NT2/D1 (cell line): ENCODE data around the gene KRTAP4-8.
"Not testable (repeated sequence)": the region's sequence is repeated elsewhere in the genome, so short reads cannot be mapped to it uniquely, and the experiment has no call there.

ENCODE experiments used
- DNase-seq: peaks from one replicate; pipeline ENCODE4 v3.0.0-alpha.2; 2011; ENCODE audit warnings: low read depth, low spot score
- H3K27me3 ChIP-seq: 2 replicates; pipeline ENCODE4 v1.6.0; 2011; ENCODE audit warnings: mild to moderate bottlenecking; ENCODE audit not compliant: insufficient read length, insufficient read depth
- H3K36me3 ChIP-seq: 2 replicates; pipeline ENCODE4 v1.6.1; 2011; ENCODE audit warnings: mild to moderate bottlenecking, low read length, mixed read lengths; ENCODE audit not compliant: insufficient read depth, insufficient read length
- H3K4me1 ChIP-seq: 2 replicates; pipeline ENCODE4 v1.5.1; 2011; ENCODE audit not compliant: insufficient read depth, insufficient read length
- H3K4me3 ChIP-seq: 2 replicates; pipeline ENCODE4 v1.5.1; 2011; ENCODE audit warnings: low read depth; ENCODE audit not compliant: insufficient read length
- H3K9ac ChIP-seq: 2 replicates; pipeline ENCODE4 v1.6.0; 2011; ENCODE audit warnings: low read depth; ENCODE audit not compliant: insufficient read length
- H3K9me3 ChIP-seq: 2 replicates; pipeline ENCODE4 v1.5.1; 2011; ENCODE audit warnings: mild to moderate bottlenecking, low read length; ENCODE audit not compliant: insufficient read depth
- SUZ12 ChIP-seq: IDR thresholded peaks from 2 replicates; pipeline ENCODE4 v1.6.1; 2011; ENCODE audit not compliant: insufficient read length, insufficient read depth; ENCODE audit errors: extremely low read depth
- YY1 ChIP-seq: IDR thresholded peaks from 2 replicates; pipeline ENCODE4 v1.6.1; 2011; ENCODE audit not compliant: insufficient read length, insufficient read depth
- ZNF274 ChIP-seq: IDR thresholded peaks from 2 replicates; pipeline ENCODE4 v1.6.1; 2011; ENCODE audit warnings: mild to moderate bottlenecking, low read depth, low read length

KRTAP4-8 gene

DNA sequence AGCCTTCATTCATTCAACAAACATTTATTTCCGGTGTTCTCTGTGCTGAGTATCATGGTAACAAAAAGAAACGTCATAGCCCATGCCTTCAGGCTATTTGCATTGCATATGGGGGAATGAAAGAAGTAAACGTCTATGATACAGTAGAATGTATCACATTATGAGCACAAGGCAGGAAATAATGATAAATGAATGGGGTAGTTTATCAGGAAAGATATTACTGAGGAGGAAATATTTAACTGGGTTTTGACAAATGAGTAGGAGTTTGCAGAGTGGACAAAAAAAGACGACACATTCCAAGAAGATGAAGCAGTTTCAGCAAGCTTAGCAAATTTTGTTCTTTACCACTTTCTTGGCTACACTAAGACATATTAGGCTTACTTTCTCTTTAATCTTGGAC is 15.3 kb downstream of the KRTAP4-8 start:
- Histone ChIP-seq H3K4me3 (no peak overlapping the region), H3K27me3 (no peaks in the 10 kb centered on the region), H3K36me3 (no peaks in the 10 kb centered on the region), H3K9ac (no peak overlapping the region), H3K9me3 (no peaks in the 10 kb centered on the region), H3K4me1 (no peaks in the 10 kb centered on the region)
- TF ChIP-seq YY1 (no peak), SUZ12 (no peak), ZNF274 (no peak)
- no peak for DNase-seq

- H3K36me3 ChIP-seq, result no peaks in the 10 kb centered on the region
- no peaks in the 10 kb centered on the region for H3K4me1 ChIP-seq
- TF ChIP-seq SUZ12 (no peak), ZNF274 (no peak), YY1 (no peak)
- no peak for DNase-seq
- H3K4me3 ChIP-seq, result no peak overlapping the region
- no peak overlapping the region for H3K9ac ChIP-seq
- H3K9me3 ChIP-seq, result no peaks in the 10 kb centered on the region
- H3K27me3 ChIP-seq, result no peaks in the 10 kb centered on the region
Observed at GRCh38 chr17:41076788-41077187, 21.2 kb downstream of the KRTAP4-8 start.

DNA sequence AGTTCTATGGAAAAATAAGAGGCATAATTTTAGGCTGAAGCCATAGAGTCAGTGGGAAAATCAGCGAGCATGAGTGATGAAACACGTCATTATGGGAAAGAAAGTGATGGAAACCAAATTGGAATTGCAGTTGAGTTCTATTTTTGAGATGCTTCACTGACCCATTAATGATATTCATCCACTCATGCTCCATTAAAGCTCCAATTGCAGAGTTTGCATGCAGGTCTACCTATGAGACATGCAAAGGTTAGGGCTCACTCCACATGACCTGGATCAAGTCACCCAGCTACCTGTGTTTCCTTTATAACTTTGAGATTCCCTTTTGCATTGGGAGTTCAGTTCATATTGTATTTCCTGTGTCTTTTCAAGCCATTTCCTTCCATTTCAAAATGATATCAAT is 24.3 kb downstream of the KRTAP4-8 start:
- H3K9ac ChIP-seq, result no peak overlapping the region
- no peak overlapping the region for H3K4me3 ChIP-seq
- no peaks in the 10 kb centered on the region for H3K4me1 ChIP-seq
- H3K36me3 ChIP-seq, result no peaks in the 10 kb centered on the region
- no peak for TF ChIP-seq ZNF274
- TF ChIP-seq SUZ12, result no peak
- no peak for TF ChIP-seq YY1
- H3K27me3 ChIP-seq, result no peaks in the 10 kb centered on the region
- no peak for DNase-seq
- H3K9me3 ChIP-seq, result no peaks in the 10 kb centered on the region

- TF ChIP-seq YY1, result no peak
- TF ChIP-seq ZNF274, result no peak
- TF ChIP-seq SUZ12, result no peak
- no peak for DNase-seq
- no peaks in the 10 kb centered on the region for H3K36me3 ChIP-seq
- no peaks in the 10 kb centered on the region for H3K4me1 ChIP-seq
- no peaks in the 10 kb centered on the region for H3K9me3 ChIP-seq
- H3K9ac ChIP-seq, result no peak overlapping the region
- no peaks in the 10 kb centered on the region for H3K27me3 ChIP-seq
- H3K4me3 ChIP-seq, result no peak overlapping the region
Observed at GRCh38 chr17:41071606-41072360, 26.2 kb downstream of the KRTAP4-8 start.

DNA sequence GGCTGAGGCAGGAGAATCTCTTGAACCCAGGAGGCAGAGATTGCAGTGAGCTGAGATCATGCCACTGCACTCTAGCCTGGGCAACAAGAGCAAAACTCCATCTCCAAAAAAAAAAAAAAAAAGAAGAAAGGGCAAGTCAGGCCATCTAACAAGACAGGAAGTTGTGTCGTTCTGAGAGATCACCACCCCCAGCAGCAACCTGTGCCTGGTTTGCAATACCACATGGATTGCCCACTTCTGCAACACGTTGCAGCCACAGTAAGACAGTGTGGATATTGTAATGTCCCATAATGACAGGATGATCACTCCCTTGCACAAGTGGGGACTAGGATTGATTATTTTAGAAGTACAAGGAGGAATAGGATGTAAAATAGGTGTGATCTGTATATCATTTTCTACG is 28.9 kb downstream of the KRTAP4-8 start:
- DNase-seq, result no peak
- Histone ChIP-seq H3K4me3 (no peak overlapping the region), H3K9me3 (no peaks in the 10 kb centered on the region), H3K9ac (no peak overlapping the region), H3K36me3 (no peaks in the 10 kb centered on the region), H3K4me1 (no peaks in the 10 kb centered on the region), H3K27me3 (no peaks in the 10 kb centered on the region)
- TF ChIP-seq ZNF274, result no peak
- TF ChIP-seq SUZ12, result no peak
- TF ChIP-seq YY1, result no peak

DNA sequence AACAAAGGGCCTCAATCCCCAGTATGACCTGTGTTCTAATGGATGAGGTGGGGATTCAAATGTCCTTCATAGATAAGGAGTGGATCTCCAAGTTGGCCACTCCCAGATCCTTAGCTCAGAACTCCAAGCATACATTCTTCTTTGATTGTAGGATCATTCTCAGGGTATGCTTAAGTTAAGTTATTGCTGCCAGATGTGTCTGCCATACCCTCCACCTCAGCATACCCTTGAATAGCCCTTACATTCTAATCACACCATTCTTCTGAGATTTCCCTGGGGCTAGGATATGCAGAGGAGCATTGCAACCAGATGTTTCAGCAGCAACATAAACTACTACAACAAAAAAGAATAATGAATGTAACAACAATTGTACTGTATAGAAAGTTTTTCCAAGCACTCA is 30.7 kb downstream of the KRTAP4-8 start:
- Histone ChIP-seq H3K4me3 (no peak overlapping the region), H3K4me1 (no peaks in the 10 kb centered on the region), H3K9ac (no peak overlapping the region), H3K9me3 (no peaks in the 10 kb centered on the region), H3K36me3 (no peaks in the 10 kb centered on the region), H3K27me3 (no peaks in the 10 kb centered on the region)
- DNase-seq, result no peak
- TF ChIP-seq SUZ12 (no peak), YY1 (no peak), ZNF274 (no peak)

DNA sequence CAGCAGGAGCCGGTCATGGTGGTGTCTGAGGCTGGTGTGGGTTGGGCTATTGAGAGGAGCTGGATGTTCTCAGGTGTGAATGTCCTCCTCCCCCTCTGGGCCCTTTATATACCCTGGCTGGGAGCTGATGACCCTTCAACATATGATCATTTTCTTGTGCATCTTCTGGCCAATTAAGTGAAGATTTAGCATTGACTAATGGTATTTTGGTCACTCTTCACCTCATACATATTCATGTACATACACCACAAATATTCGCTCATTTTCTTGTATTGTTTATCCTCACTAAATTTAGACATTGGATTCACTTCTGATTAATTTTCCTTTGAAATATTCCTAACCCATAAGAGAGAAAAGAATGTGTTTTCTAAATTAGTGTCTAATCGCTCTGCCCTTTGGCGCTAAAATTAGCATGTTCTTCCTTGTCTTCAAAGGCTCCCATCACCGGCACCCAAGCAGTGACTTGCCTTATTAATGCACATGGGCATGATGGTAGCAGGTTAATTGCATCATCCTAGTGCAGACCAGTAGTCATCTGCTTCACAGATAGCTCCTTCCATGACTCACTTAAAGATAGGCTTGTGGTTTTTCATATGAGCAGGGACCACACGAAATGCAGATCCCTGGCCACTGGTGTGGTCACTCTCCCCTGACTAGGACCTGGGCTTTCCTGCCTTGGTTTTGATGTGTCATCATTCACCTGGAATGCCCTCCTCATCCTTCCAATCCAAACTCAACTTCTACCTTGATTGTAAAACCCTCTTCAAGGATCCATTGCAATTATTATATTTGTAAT is 31.9 kb downstream of the KRTAP4-8 start, which contains the start of gene KRTAP2-4:
Gene KRTAP2-4, minus strand, starts transcription at position 51 of the 796 bp plus-strand sequence. Its CDS starts 34 bp downstream, at position 17.
- Histone ChIP-seq H3K4me3 (no peak within 1 kb of the TSS), H3K4me1 (no peaks in the 10 kb centered on the region), H3K9me3 (no peaks in the 10 kb centered on the region), H3K36me3 (no peaks in the 10 kb centered on the region), H3K27me3 (no peaks in the 10 kb centered on the region), H3K9ac (no peak within 1 kb of the TSS)
- DNase-seq, result no peak
- TF ChIP-seq ZNF274 (no peak), YY1 (no peak), SUZ12 (no peak)

DNA sequence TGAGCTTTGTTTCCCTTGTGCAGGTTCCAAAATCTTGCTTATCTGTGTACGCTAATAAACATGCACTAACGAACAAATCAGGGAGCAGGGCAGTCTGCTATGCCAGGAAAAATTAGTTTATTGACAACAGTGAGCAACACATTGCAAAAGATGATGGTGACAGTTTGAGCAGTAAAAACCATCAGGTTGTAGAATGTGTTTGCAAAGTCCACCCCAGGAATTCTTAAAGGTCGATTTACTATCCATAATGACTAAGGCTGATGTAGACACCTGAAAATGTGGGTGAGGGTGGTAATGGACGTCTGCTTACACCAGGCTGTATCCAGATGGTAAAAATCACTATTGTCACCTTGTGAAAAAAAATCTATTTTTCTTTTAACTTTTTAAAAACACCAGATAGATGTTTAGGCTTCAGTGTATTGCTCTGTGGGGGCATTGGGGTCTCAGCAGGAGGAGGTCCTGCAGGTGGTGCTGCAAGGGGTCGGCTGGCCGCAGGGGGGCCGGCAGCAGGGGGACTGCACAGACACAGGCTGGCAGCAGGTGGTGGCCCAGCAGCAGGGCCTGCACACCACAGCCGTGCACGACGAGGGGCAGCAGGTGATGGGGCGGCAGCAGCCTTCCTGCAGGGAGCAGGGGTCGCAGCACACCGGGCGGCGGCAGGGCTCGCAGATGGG is 32.8 kb downstream of the KRTAP4-8 start:
- not testable (repeated sequence) for H3K4me1 ChIP-seq

More for the DNA sequence above, 32.8 kb downstream of the KRTAP4-8 start:
- not testable (repeated sequence) for H3K36me3 ChIP-seq, H3K27me3 ChIP-seq, H3K9me3 ChIP-seq, DNase-seq, H3K4me3 ChIP-seq, H3K9ac ChIP-seq
